ENCODE measurements around the gene MTNR1B.
A peak's percentile ranks its signal among the peaks of the same experiment; 100 is the strongest.

The MTNR1B gene

DNA sequence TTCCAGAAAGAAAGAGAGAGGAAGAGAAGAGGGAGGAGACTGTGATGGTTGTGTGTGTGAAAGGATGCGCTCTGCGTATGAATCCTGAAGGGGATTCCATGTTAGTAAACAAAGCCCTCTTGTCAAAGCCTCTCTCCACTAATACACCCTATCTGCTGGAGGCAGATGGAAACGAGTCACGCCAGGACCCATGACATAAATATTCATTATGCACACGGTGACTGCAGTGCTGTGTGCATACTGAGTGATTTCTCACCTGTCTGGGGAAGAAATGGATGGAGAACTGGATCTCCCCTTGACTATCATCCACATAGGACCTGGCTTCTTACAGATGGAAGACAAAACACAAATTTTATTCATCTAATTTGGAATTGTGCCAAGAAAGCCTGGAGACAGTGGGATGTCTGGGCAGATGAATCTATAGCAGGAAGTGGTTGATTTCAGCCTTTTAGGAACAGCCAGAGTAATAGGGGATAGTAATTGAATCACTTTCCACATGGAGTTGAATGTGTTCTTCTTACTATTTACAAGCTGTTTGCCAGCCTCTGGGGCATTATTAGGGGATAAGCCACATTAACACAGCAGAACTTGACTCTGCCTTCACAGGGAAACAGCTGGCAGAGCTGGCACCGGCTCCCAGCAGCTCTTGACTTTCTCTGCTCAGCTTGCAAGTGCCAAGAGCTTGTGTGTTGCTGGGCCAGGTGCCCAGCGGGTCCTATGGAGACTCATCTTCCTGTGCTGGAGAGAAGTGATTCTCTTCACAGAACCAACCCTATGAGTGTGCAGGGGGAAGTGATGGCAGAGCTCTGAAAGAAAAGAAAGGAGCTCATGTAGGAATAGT lies 9.0 kb downstream of the MTNR1B start:
- peak; percentile 79 to 81 for DNase-seq

DNA sequence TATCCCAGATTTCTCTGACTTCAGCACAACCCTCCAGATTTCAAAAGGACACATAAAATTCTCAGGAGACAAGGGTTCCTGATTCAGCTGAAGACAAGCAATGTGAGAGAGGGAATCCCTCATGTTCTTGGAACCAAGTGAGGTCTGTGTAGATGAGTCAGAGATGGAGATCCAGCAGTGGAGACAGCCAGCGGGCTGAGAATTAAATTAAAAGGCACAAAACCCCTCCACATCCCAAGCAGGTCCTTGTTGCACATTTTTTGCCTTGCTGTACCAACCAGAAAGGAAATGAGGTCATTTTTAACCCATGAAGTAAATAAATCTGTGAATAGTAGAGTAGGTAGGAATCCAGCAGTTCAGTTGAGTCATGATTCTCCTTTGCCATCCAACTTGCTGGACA lies 9.7 kb downstream of the MTNR1B start:
- DNase-seq: no peak

DNA sequence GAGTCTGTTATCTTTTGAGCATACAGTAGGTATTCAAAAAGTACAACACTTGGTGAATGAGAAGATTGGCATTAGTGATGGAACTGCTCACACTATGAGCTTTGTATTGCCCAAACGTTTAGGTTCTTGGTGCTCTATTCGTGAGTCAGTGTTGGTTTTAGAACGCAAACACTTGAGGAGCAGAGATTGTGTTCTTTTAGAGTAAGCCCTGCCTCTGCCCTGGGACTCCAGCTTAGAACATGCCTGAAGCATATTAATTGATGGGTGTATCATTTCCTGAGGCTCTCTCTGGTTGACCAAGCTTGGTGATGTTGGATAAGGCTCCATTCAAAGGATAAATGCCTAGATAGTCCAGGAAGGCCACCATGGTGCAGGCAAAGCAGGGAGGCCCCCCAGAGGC lies 10.9 kb downstream of the MTNR1B start:
- DNase-seq: no peak

DNA sequence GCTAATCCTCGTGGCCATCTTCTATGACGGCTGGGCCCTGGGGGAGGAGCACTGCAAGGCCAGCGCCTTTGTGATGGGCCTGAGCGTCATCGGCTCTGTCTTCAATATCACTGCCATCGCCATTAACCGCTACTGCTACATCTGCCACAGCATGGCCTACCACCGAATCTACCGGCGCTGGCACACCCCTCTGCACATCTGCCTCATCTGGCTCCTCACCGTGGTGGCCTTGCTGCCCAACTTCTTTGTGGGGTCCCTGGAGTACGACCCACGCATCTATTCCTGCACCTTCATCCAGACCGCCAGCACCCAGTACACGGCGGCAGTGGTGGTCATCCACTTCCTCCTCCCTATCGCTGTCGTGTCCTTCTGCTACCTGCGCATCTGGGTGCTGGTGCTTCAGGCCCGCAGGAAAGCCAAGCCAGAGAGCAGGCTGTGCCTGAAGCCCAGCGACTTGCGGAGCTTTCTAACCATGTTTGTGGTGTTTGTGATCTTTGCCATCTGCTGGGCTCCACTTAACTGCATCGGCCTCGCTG lies 12.1 kb downstream of the MTNR1B start:
- DNase-seq: no peak

DNA sequence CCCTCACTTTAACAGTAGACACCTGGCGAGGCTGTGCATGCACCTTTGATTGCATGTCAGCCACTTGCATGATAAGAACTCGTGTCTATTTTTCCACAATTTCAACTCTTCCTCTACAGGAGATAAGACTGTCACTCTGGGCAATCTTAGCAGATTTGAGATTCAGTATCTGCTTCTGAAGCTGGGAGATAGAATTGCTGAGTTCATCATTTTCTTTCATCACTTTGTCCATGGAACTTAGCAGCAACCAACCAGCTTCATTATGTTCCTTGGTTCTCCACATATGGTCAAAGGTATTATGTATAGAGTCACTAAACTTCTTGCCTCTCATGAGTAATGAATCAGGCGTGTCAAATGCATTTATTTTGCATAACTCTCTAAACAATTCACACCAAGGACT lies 17.1 kb downstream of the MTNR1B start:
- DNase-seq: no peak

DNA sequence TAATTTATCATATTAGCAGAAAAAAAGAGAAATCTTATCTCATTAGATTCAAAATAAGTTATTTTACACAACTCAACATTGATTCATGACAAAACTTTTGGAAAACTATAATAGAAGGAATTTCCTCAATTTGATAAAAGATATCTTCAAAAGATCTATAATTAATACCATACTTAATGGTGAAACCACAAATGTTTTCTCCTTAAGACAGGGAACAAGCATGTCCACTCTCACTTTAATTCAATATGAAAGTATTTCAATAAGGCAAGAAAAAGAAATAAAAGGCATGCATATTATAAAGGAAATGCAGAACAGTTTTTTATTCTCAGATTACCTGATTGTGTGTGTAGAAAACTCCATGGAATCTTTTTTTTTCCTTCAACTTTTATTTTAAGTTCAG lies 23.6 kb downstream of the MTNR1B start:
- no peak for DNase-seq

DNA sequence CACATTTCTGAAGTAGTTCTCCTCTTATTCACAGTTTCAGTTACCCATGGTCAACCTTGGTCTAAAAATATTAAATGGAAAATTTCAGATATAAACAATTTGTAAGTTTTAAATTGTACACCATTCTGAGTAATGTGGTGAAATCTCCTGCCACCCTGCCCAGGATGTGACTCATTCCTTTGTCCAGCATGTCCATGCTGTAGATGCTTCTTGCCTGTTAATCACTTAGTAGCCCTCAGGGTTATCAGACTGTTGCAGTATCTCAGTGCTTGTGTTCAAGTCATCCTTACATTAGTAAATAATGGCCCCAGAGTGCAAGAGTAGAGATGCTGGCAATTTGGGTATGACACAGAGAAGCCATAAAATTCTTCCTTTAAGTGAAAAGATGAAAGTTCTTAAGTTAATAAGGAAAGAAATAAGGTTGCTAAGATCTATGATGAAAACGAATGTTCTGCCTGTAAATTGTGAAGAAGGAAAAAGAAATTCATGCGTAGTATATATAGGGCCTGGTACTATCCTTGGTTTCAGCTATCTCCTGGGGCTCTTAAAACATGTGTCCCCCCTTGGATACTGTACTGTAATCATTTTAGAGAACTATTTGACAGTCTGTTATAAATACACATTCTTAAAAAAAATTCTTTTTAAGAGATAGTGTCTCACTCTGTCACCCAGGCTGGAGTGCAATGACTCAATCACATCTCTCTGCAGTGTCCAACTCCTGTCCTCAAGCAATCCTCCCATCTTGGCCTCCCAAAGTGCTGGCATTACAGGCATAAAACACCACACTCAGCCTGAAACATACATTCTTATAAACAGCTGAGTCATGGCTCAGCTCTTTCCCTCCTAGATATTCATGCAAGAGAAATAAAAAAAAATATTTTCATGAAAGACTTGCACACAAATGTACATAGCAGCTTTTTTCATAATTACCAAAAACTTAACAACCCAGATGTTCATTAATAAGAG lies 31.3 kb downstream of the MTNR1B start:
- DNase-seq: no peak

DNA sequence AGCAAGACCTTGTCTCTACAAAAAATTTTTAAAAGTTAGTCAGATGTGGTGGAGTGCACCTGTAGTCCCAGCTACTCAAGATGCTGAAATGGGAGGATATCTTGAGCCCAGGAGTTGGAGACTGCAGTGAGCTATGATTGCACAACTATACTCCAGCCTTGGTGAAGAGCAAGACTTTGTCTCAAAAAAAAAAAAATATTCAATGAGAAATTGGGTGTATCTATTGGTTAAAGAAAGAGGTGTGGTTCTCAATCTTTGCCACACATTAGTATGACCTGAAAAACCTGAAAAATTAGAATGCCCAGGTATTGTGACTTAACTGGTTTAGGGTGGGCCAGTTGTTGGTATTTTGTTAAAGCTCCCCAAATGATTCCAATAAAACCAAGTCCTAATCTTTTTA lies 32.4 kb downstream of the MTNR1B start:
- no peak for DNase-seq

DNA sequence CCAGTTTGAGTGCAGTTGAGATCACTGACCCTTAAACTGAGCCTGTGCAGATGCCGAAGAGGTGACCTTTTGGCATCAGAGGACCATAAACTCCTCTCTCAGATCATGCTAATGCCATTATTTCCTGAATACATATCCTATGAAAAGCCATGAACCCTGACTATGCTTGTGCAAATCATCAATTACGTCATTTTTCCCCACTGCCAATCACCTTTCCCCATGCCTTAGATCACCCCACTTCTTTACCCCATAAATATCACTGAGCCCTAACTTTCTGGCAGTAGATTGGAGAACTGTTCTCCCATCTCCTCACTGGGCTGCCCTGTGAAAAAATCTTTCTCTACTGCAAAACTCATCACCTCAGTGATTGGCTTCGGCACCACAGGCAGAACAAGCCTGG lies 32.9 kb downstream of the MTNR1B start:
- no peak for DNase-seq

DNA sequence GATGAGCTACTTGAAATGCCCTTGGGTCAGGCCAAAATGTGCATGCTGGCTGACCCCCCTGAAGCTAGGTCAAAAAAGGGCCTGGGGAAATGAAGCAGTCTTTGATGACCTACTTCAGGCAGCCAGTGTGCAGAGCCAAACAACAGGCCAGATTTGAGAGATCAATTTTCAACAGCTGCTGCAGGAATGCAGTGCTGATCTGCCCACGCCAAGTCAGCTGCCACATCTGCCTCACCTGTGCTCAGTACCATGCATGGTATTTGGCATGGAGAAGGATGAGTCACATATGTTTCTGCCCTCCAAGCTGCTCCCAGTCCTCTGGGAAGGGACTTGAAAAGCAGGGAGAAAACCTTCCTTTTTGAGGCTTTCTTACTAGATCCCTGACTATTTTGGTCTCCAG lies 35.8 kb downstream of the MTNR1B start:
- no peak for DNase-seq

DNA sequence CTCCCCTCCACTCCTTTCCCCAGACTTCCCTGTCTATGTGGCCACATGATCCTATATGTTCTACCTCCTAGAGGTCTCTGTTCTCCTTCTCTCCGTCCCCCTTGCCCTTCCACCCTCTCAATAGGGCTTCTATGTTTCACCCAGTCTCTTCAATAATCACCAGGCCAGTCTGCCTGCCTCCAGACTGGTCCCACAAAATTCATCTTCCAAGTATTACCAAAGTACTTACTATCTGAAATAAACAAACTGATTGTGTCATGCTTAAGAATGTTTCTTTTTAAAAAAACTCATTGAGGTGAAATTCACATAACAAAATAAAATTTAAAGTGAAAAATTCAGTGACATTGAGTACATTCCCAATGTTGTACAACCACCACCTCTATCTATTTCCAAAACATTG lies 44.2 kb downstream of the MTNR1B start:
- no peak for DNase-seq

DNA sequence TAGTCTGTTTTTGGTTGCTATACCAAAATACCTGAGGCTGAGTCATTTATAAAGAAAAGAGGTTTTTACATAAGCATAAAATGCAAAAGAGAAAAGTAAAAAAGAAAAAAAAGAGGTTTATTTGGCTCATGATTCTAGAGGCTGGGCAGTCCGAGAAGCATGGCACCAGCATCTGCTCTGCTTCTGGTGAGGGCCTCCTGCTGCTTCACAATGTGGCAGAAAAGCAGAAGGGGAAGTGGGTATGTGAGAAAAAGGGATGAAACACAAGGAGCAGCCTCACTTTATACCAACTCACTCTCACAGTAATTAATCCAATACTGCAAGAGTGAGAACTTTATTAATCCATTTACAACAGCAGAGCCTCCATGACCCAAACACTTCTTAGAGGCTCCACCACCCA lies 47.1 kb downstream of the MTNR1B start:
- no peak for DNase-seq

DNA sequence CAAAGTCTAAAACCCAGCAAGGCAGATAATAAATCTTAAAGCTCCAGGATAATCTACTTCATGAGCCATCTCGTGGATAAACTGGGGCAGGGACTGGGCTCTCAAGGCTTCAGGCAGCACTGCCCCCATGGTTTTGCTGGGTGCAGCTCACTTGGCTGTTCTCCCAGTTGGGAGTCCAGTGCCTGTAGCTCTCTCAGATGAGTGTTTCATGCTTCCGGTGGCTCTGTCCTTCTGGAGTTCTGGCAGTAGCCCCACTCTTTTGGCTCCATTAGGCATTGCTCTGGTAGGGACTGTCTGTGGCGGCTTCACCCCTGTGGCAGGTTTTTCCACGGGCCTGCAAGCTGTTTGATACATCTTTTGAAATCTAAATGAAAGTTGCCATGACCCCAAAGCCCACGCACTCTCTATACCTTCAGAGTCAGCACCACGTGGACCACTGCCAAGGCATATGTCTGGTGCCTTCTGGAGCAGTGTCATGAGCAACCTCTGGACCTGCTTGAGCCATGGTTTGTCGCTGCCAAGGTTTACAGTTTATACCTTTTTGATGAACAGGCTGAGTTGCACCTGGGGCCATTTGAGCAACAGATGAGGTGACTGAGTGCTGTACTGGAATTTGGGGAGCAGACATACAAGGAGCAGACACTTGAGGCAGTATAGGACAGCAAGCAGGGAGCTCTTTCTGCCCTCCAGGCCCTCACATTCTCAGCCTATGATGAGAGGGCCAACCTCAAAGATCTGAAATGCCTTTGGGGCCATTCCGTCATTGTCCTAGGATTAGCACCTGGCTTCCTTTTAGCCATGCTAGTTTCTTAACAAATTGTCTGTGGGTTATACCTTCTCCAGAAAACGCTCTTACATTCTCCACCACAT lies 48.6 kb downstream of the MTNR1B start:
- no peak for DNase-seq

DNA sequence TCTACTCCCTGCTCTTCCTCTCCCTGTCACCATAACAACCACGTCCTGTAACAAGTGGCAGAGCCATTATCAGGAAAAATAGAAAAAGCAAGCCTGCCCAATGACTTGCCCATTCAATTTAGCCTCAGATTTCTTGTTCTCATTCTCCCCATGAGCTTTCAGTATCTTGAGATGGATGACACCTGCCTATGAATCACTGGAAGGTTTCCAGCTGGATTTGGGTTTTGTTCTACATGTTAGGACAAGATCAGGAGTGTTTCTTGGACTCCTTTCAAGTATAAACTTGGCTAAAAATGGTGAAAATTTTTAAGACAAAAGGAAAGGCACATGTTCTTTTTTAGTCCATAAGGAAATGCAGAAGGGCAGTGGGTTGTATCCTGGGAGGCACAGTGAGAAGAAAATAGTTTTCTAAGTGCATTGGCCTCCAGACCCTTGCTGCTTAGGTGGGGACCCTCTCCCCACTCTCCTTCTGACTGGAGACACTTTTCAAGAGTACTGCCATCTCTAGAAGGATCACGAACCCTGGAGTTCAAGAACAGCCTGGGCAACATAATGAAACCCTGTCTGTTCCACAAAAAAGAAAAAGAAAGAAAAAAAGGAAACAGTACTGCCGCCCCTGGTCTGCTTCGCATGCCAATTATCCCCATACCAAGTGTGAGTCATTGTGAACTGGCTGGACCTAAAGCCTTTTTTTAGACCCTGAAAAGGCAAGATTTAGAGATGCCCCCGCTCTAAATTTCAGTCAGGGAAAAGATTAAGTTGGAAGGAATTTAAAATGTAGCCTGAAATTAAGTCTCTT lies 51.0 kb downstream of the MTNR1B start:
- peak in 1 of 2 experiments; percentile 26 for DNase-seq

DNA sequence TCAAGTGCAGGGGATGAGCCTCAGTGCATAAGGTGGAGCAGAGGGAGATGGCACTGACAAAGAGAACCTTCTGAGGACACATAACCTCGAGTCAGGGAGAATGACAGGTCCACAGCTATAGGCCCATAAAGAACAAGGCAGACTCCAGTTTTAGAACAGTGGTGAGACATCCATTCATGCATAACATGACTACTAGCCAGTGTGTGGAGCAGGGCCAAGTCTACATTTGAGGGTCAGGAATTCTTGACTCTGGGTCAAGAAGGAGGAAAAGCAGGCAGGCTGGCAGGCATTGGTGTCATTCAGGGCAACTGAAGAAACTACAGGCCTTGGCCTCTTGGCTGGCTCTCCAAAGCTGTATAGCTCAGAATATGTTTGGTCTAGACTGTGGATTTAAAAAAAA lies 54.9 kb downstream of the MTNR1B start:
- no peak for DNase-seq

DNA sequence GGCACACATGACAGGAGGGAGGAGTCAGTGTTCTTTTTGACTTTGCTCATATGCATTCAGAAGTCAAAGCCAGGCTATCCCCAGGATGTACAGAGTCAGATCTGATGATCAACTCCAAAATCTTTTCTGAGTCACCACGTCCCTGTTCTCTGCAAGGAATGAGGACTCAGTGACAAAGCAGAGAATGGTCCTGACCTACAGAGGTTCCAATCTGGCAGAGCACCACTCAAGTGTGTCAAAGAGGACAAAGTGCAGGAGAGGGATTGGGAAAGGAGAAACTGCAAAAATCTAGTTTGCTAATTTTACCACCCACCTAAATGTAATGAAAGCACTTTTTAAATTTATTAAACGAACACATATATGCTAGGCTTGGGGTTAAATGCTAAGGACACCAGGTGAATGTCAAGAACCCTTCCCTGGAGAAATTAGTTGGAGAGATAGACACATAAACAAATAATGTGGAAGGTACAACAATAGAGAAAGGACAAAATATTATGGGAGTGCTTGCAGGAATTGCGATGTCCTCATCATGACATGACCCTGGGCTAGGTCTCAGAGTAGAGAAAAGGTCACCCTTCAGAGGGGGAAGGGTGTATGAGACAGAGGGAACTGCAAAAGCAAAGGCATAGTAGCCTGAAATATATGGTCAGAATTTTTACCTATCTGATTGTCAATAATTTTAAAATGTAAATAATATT lies 56.3 kb downstream of the MTNR1B start:
- DNase-seq: no peak

DNA sequence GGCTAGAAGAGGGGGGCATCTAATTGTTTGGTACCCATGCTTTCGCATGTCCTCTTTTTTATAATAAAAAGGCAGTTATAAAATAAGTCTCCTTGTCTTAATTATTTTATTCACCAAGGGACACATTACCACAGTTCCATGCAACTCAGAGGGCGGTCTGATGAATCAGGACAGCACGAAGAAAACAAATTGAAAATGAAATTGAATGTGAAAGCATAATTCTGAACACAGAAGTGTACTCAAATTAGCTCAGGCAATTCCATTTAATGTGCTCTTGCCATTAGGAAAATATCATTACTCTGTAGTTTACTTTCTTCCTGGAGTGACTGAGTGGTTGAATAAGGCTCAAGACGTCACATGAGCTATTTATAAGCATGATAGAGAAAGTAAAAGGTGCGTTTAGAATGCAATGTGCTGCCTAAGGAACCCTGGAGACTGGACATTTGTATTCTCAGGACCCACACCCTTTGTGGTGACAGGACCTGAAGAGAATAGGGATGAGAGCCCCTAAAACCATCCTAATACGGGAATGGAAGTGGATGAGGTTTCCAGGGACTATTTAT lies 59.6 kb downstream of the MTNR1B start:
- peak; percentile 52 to 58 for DNase-seq

DNA sequence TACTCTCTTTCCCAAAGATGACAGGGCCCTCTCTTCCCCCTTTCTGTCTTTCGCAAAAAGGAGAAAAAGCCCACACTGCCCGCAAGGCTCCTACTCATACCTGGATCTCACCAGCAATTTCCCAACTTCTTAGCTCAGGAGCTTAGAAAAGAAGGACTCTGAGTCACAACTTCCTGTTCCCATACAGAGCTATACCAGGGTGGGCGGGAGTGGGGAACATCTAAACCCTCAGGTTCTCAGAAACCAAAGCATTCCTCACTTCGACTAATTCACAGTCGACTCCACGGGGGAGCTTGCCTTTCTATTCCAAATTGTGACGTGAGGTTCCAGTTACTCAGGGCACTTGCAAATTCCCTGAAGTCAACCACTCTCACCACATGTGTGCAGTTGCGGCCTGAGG lies 61.9 kb downstream of the MTNR1B start:
- DNase-seq: no peak
